Neutrophil (primary cell): Measurements from ENCODE around the gene BIRC3.
"Not testable (repeated sequence)": the region's sequence is repeated elsewhere in the genome, so short reads cannot be mapped to it uniquely, and the experiment has no call there.

Source experiments
- H3K27ac ChIP-seq: fragments of 200-600 bp; sonication (generic); 2 replicates; pipeline ENCODE4 v1.5.1; 2016; ENCODE audit warnings: mild to moderate bottlenecking, moderate library complexity
- H3K27me3 ChIP-seq: fragments of 200-600 bp; sonication (generic); 2 replicates; pipeline ENCODE4 v1.6.0; 2016; ENCODE audit warnings: mild to moderate bottlenecking
- H3K36me3 ChIP-seq: fragments of 200-600 bp; sonication (generic); 2 replicates; pipeline ENCODE4 v1.5.1; 2017
- H3K4me1 ChIP-seq, 2 experiments: fragments of 200-600 bp in 1 of 2; sonication (generic) in 1 of 2; 1 replicate in 1 of 2; 2 replicates in 1 of 2; pipeline versions ENCODE4 v1.5.1 to v1.6.1; 2013 to 2016; ENCODE audit warnings: low read depth in 1 of 2, low read length in 1 of 2, mild to moderate bottlenecking in 1 of 2, moderate library complexity in 1 of 2; ENCODE audit not compliant: control insufficient read depth in 1 of 2, insufficient read depth in 1 of 2
- H3K4me3 ChIP-seq, 2 experiments: fragments of 200-600 bp in 1 of 2; sonication (generic) in 1 of 2; 1 replicate in 1 of 2; 2 replicates in 1 of 2; pipeline ENCODE4 v1.5.1; 2013 to 2016; ENCODE audit warnings: low read depth in 1 of 2, low read length in 1 of 2, mild to moderate bottlenecking in 1 of 2, moderate library complexity in 1 of 2
- H3K9me3 ChIP-seq: fragments of 200-600 bp; sonication (generic); 2 replicates; pipeline ENCODE4 v1.5.1; 2016
- CTCF ChIP-seq: fragments of 200-600 bp; sonication (generic); IDR thresholded peaks from 2 replicates; pipeline ENCODE4 v1.5.1; 2016; ENCODE audit warnings: antibody characterized with exemption

The BIRC3 gene

GRCh38 chr11:102295045-102295444, 22.2 kb upstream of the BIRC3 start:
- no peak overlapping the region for H3K27ac ChIP-seq
- no peaks in the 10 kb centered on the region for H3K27me3 ChIP-seq
- no peaks in the 10 kb centered on the region for H3K36me3 ChIP-seq
- H3K4me1 ChIP-seq: peaks cover 0 to 2% of the 10 kb centered on the region in 2 experiments
- no peak for TF ChIP-seq CTCF
- no peaks in the 10 kb centered on the region for H3K9me3 ChIP-seq
- no peak overlapping the region for H3K4me3 ChIP-seq

- not testable (repeated sequence) for H3K4me3 ChIP-seq, H3K27me3 ChIP-seq, H3K36me3 ChIP-seq, H3K4me1 ChIP-seq, H3K9me3 ChIP-seq, H3K27ac ChIP-seq
Measured at GRCh38 chr11:102296757-102297156, 20.5 kb upstream of the BIRC3 start.

GRCh38 chr11:102300837-102301236, 16.4 kb upstream of the BIRC3 start:
- not testable (repeated sequence) for H3K4me1 ChIP-seq, H3K4me3 ChIP-seq, H3K9me3 ChIP-seq, H3K36me3 ChIP-seq, H3K27me3 ChIP-seq, H3K27ac ChIP-seq

- no peak for TF ChIP-seq CTCF
- peaks cover 2 to 6% of the 10 kb centered on the region in 2 experiments for H3K4me1 ChIP-seq
- H3K4me3 ChIP-seq: no peak overlapping the region
Measured at GRCh38 chr11:102302241-102302640, 15.0 kb upstream of the BIRC3 start.

GRCh38 chr11:102304686-102305085, 12.6 kb upstream of the BIRC3 start:
- Histone ChIP-seq H3K27me3 (no peaks in the 10 kb centered on the region), H3K4me3 (no peak overlapping the region), H3K27ac (no peak overlapping the region), H3K9me3 (no peaks in the 10 kb centered on the region), H3K4me1 (peaks cover 3 to 8% of the 10 kb centered on the region in 2 experiments), H3K36me3 (no peaks in the 10 kb centered on the region)
- no peak for TF ChIP-seq CTCF

More at GRCh38 chr11:102302241-102302640, 15.0 kb upstream of the BIRC3 start:
- Histone ChIP-seq H3K27me3 (no peaks in the 10 kb centered on the region), H3K36me3 (no peaks in the 10 kb centered on the region), H3K27ac (no peak overlapping the region), H3K9me3 (no peaks in the 10 kb centered on the region)

GRCh38 chr11:102305352-102306047, 11.8 kb upstream of the BIRC3 start:
- no peak for TF ChIP-seq CTCF
- H3K9me3 ChIP-seq: no peaks in the 10 kb centered on the region
- H3K4me3 ChIP-seq: no peak overlapping the region
- peaks cover 3 to 8% of the 10 kb centered on the region in 2 experiments for H3K4me1 ChIP-seq
- H3K27ac ChIP-seq: no peak overlapping the region
- H3K27me3 ChIP-seq: no peaks in the 10 kb centered on the region
- H3K36me3 ChIP-seq: no peaks in the 10 kb centered on the region
